ENCODE data around the gene PTGS1.

DNA sequence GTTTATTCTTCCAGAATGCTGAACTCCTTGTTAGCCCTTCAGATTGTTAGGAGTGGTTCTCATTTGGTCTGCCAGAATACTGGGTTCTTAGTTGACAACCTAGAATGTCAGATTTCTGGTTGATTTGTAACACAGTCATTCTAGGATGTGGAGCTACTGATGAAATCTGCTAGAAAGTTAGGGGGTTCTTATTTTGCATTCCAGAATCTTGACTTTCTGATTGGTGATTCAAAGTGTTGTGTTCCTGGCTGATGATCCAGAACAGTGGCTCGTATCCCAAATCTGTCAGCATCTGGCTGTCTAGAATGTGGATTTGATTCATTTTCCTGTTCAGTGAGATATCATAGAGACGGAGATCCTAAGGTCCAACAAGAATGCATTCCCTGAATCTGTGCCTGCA, 21.9 kb downstream of the PTGS1 start:
- TF ChIP-seq, protein P1, sequence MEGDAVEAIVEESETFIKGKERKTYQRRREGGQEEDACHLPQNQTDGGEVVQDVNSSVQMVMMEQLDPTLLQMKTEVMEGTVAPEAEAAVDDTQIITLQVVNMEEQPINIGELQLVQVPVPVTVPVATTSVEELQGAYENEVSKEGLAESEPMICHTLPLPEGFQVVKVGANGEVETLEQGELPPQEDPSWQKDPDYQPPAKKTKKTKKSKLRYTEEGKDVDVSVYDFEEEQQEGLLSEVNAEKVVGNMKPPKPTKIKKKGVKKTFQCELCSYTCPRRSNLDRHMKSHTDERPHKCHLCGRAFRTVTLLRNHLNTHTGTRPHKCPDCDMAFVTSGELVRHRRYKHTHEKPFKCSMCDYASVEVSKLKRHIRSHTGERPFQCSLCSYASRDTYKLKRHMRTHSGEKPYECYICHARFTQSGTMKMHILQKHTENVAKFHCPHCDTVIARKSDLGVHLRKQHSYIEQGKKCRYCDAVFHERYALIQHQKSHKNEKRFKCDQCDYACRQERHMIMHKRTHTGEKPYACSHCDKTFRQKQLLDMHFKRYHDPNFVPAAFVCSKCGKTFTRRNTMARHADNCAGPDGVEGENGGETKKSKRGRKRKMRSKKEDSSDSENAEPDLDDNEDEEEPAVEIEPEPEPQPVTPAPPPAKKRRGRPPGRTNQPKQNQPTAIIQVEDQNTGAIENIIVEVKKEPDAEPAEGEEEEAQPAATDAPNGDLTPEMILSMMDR (IDR thresholded peaks at IDR 0.05): no peak
- no peak for TF ChIP-seq ZFX (IDR thresholded peaks at IDR 0.05; ENCODE audit: borderline replicate concordance)

Measured in 22Rv1 (cell line).